ENCODE data around the gene SCUBE2.
"Not testable (repeated sequence)": the region's sequence is repeated elsewhere in the genome, so short reads cannot be mapped to it uniquely, and the experiment has no call there.

The SCUBE2 gene

GRCh38 chr11:9001736-9002135, 89.7 kb downstream of the SCUBE2 start:
- no peak overlapping the region for H3K4me3 ChIP-seq (ENCODE audit: low read depth, low read length)
- TF ChIP-seq CTCF (IDR thresholded peaks at IDR 0.05; ENCODE audit: low read depth, low read length, missing control alignments): no peak
- no peak for DNase-seq (ENCODE audit: low read depth)

GRCh38 chr11:8998017-8998416, 93.4 kb downstream of the SCUBE2 start:
- no peak for DNase-seq (ENCODE audit: low read depth)
- no peak for TF ChIP-seq CTCF (IDR thresholded peaks at IDR 0.05; ENCODE audit: low read depth, low read length, missing control alignments)
- no peak overlapping the region for H3K4me3 ChIP-seq (ENCODE audit: low read depth, low read length)

- no peak for DNase-seq (ENCODE audit: low read depth)
- TF ChIP-seq CTCF (IDR thresholded peaks at IDR 0.05; ENCODE audit: low read depth, low read length, missing control alignments): no peak
- no peak overlapping the region for H3K4me3 ChIP-seq (ENCODE audit: low read depth, low read length)
Observed at GRCh38 chr11:8997451-8997850, 93.9 kb downstream of the SCUBE2 start.

- DNase-seq (ENCODE audit: low read depth): no peak
- no peak for TF ChIP-seq CTCF (IDR thresholded peaks at IDR 0.05; ENCODE audit: low read depth, low read length, missing control alignments)
- no peak overlapping the region for H3K4me3 ChIP-seq (ENCODE audit: low read depth, low read length)
Observed at GRCh38 chr11:8989453-8989852, 101.9 kb downstream of the SCUBE2 start.

- no peak for TF ChIP-seq CTCF (IDR thresholded peaks at IDR 0.05; ENCODE audit: low read depth, low read length, missing control alignments)
- no peak for DNase-seq (ENCODE audit: low read depth)
- no peak overlapping the region for H3K4me3 ChIP-seq (ENCODE audit: low read depth, low read length)
Observed at GRCh38 chr11:8988329-8989234, 102.8 kb downstream of the SCUBE2 start.

- H3K4me3 ChIP-seq (ENCODE audit: low read depth, low read length): no peak overlapping the region
- no peak for DNase-seq (ENCODE audit: low read depth)
- no peak for TF ChIP-seq CTCF (IDR thresholded peaks at IDR 0.05; ENCODE audit: low read depth, low read length, missing control alignments)
Observed at GRCh38 chr11:8987446-8987845, 104.0 kb downstream of the SCUBE2 start.

- DNase-seq (ENCODE audit: low read depth); H3K4me3 ChIP-seq (ENCODE audit: low read depth, low read length): not testable (repeated sequence)
Observed at GRCh38 chr11:8986772-8987171, 104.6 kb downstream of the SCUBE2 start.
